ENCODE data around the gene ELANE.

DNA sequence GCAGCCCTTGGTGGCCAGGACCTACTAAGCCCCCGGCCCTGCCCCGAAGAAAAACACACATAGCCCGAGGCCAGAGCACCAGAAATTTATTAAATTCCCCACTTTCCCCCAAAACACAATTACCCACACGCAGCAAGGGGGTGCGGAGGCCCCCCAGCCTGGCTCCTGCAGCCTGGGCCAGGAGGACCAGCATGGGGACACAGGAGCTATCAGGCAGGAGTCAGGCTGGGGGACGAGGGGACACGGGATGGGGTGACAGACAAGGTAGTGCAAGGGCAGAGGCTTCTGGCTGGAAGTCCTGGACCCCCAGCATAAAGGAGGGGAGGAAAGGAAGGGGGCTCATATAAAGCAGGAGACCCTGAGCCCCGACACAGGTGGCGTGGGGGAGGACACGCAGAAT, 44.3 kb downstream of the ELANE start:
- no peak for TF ChIP-seq PHF20 (IDR thresholded peaks at IDR 0.05; ENCODE audit: partially characterized antibody)
- TF ChIP-seq, protein P1, sequence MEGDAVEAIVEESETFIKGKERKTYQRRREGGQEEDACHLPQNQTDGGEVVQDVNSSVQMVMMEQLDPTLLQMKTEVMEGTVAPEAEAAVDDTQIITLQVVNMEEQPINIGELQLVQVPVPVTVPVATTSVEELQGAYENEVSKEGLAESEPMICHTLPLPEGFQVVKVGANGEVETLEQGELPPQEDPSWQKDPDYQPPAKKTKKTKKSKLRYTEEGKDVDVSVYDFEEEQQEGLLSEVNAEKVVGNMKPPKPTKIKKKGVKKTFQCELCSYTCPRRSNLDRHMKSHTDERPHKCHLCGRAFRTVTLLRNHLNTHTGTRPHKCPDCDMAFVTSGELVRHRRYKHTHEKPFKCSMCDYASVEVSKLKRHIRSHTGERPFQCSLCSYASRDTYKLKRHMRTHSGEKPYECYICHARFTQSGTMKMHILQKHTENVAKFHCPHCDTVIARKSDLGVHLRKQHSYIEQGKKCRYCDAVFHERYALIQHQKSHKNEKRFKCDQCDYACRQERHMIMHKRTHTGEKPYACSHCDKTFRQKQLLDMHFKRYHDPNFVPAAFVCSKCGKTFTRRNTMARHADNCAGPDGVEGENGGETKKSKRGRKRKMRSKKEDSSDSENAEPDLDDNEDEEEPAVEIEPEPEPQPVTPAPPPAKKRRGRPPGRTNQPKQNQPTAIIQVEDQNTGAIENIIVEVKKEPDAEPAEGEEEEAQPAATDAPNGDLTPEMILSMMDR (IDR thresholded peaks at IDR 0.05 in 2 of 3, conservative IDR thresholded peaks at IDR 0.05 in 1 of 3; ENCODE audit: insufficient read depth in 2 of 3, low read depth in 1 of 3, low read length in 3 of 3): no peak
- TF ChIP-seq, protein P2, sequence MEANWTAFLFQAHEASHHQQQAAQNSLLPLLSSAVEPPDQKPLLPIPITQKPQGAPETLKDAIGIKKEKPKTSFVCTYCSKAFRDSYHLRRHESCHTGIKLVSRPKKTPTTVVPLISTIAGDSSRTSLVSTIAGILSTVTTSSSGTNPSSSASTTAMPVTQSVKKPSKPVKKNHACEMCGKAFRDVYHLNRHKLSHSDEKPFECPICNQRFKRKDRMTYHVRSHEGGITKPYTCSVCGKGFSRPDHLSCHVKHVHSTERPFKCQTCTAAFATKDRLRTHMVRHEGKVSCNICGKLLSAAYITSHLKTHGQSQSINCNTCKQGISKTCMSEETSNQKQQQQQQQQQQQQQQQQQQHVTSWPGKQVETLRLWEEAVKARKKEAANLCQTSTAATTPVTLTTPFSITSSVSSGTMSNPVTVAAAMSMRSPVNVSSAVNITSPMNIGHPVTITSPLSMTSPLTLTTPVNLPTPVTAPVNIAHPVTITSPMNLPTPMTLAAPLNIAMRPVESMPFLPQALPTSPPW (CRISPR knock-in tag; IDR thresholded peaks at IDR 0.05): no peak
- no peak for TF ChIP-seq IRF1 (CRISPR knock-in tag; IDR thresholded peaks at IDR 0.05; ENCODE audit: borderline replicate concordance)
- no peak for TF ChIP-seq TCFL5 (CRISPR knock-in tag; conservative IDR thresholded peaks at IDR 0.05)
- TF ChIP-seq SP2 (IDR thresholded peaks at IDR 0.05; ENCODE audit: extremely low read depth, low read depth, low read length, poor library complexity, severe bottlenecking): no peak
- TF ChIP-seq HDAC2 (IDR thresholded peaks at IDR 0.05): no peak
- no peak for TF ChIP-seq RBM34 (IDR thresholded peaks at IDR 0.05; ENCODE audit: borderline replicate concordance, insufficient read depth, low read length)
- TF ChIP-seq RBBP5 (IDR thresholded peaks at IDR 0.05; ENCODE audit: borderline replicate concordance, insufficient read depth, low read length, poor library complexity, severe bottlenecking): no peak
- TF ChIP-seq ZNF778 (CRISPR knock-in tag; IDR thresholded peaks at IDR 0.05): no peak
- TF ChIP-seq ZNF232 (CRISPR knock-in tag; IDR thresholded peaks at IDR 0.05): no peak
- no peak for TF ChIP-seq ZFP36 (IDR thresholded peaks at IDR 0.05; ENCODE audit: low read depth, low read length, partially characterized antibody)
